B cell (primary cell): ENCODE measurements around the gene ANKS1B.

Experiments
- CTCF ChIP-seq: fragments of 200-600 bp; IDR thresholded peaks from one replicate; pipeline ENCODE4 v1.8.0; 2022; ENCODE audit warnings: antibody characterized with exemption, mild to moderate bottlenecking
- EZH2 ChIP-seq: IDR thresholded peaks from 2 replicates; pipeline ENCODE4 v1.6.1; 2012; ENCODE audit warnings: borderline replicate concordance, low read depth, mild to moderate bottlenecking, moderate library complexity, low read length; ENCODE audit not compliant: insufficient read depth, poor library complexity, severe bottlenecking

DNA sequence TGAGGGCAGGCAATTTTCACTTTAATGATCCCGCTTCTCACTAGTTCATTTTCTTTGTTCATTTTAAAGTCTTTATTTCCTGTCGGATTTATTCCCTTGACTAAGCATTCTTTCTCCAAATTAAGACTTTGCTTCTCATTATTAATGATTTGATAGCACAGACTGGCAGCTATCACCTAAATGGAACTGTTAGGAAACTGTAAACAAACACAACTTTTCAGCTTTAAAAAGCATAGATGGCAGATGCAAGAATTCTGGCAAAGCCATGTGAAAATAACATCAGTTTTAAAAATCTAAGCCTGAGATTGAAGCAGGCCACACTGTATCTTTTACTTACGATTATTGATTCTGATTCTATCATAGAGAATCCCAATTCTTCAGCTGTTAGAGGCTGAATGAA lies 225.7 kb downstream of the ANKS1B start:
- no peak for TF ChIP-seq CTCF
- no peak for TF ChIP-seq EZH2
